ENCODE measurements around the gene ERCC4.

ERCC4 gene

GRCh38 chr16:13973321-13974023 is 53.5 kb downstream of the ERCC4 start:
- no peak for DNase-seq (ENCODE audit: low read depth, low spot score)
- in situ Hi-C loops (cut with HindIII; ENCODE audit: low sequenced_read_pairs), result no loop called here
- TF ChIP-seq, protein P1, sequence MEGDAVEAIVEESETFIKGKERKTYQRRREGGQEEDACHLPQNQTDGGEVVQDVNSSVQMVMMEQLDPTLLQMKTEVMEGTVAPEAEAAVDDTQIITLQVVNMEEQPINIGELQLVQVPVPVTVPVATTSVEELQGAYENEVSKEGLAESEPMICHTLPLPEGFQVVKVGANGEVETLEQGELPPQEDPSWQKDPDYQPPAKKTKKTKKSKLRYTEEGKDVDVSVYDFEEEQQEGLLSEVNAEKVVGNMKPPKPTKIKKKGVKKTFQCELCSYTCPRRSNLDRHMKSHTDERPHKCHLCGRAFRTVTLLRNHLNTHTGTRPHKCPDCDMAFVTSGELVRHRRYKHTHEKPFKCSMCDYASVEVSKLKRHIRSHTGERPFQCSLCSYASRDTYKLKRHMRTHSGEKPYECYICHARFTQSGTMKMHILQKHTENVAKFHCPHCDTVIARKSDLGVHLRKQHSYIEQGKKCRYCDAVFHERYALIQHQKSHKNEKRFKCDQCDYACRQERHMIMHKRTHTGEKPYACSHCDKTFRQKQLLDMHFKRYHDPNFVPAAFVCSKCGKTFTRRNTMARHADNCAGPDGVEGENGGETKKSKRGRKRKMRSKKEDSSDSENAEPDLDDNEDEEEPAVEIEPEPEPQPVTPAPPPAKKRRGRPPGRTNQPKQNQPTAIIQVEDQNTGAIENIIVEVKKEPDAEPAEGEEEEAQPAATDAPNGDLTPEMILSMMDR (IDR thresholded peaks at IDR 0.05; ENCODE audit: low read depth, low read length), result no peak
- no peak overlapping the region for H3K4me3 ChIP-seq (ENCODE audit: low read depth, low read length)

GRCh38 chr16:13977177-13977576 is 57.2 kb downstream of the ERCC4 start:
- no peak for DNase-seq (ENCODE audit: low read depth, low spot score)
- in situ Hi-C loops (cut with HindIII; ENCODE audit: low sequenced_read_pairs), result no loop called here
- no peak overlapping the region for H3K4me3 ChIP-seq (ENCODE audit: low read depth, low read length)
- TF ChIP-seq, protein P1 (IDR thresholded peaks at IDR 0.05; ENCODE audit: low read depth, low read length), result no peak

GRCh38 chr16:13982451-13982850 is 62.5 kb downstream of the ERCC4 start:
- H3K4me3 ChIP-seq (ENCODE audit: low read depth, low read length), result no peak overlapping the region
- TF ChIP-seq, protein P1 (IDR thresholded peaks at IDR 0.05; ENCODE audit: low read depth, low read length), result no peak
- peak; percentile 73 for DNase-seq (ENCODE audit: low read depth, low spot score)
- in situ Hi-C loops (cut with HindIII; ENCODE audit: low sequenced_read_pairs), result no loop called here

DNA sequence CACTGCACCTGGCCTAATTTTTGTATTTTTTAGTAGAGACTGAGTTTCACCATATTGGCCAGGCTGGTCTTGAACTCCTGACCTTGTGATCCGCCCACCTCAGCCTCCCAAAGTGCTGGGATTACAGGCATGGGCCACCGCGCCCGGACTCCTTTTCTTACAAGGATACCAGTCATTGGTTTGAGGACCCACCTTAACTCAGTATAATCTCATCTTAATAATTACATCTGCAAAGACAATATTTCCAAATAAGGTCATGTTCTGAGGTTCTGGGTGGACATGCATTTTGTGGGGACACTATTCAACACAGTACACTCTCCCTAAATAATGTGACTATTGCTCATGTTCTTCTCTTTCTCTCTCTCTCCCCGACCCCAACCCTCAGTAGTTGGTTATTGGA is 63.7 kb downstream of the ERCC4 start:
- DNase-seq (ENCODE audit: low read depth, low spot score), result no peak
- TF ChIP-seq, protein P1 (IDR thresholded peaks at IDR 0.05; ENCODE audit: low read depth, low read length), result no peak
- H3K4me3 ChIP-seq (ENCODE audit: low read depth, low read length), result no peak overlapping the region
- in situ Hi-C loops (cut with HindIII; ENCODE audit: low sequenced_read_pairs), result no loop called here

GRCh38 chr16:13984794-13985193 is 64.8 kb downstream of the ERCC4 start:
- TF ChIP-seq, protein P1 (IDR thresholded peaks at IDR 0.05; ENCODE audit: low read depth, low read length), result no peak
- no peak overlapping the region for H3K4me3 ChIP-seq (ENCODE audit: low read depth, low read length)
- in situ Hi-C loops (cut with HindIII; ENCODE audit: low sequenced_read_pairs), result no loop called here
- no peak for DNase-seq (ENCODE audit: low read depth, low spot score)

- no peak overlapping the region for H3K4me3 ChIP-seq (ENCODE audit: low read depth, low read length)
- TF ChIP-seq, protein P1 (IDR thresholded peaks at IDR 0.05; ENCODE audit: low read depth, low read length), result no peak
- DNase-seq (ENCODE audit: low read depth, low spot score), result no peak
- in situ Hi-C loops (cut with HindIII; ENCODE audit: low sequenced_read_pairs), result no loop called here
These were observed 68.1 kb downstream of the ERCC4 start for GRCh38 chr16:13988038-13988437.
